Nephron (organoid): ENCODE measurements around the gene LRP2BP.

Experiments
- H3K27ac Mint-ChIP-seq, 3 experiments: 2 replicates each; pipeline ENCODE4 v1.8.0; 2020; ENCODE audit warnings: mixed read lengths in 3 of 3, mild to moderate bottlenecking in 2 of 3, moderate library complexity in 1 of 3
- H3K27me3 Mint-ChIP-seq: 2 replicates; pipeline ENCODE4 v1.8.0; 2021; ENCODE audit warnings: low read depth, mild to moderate bottlenecking, moderate library complexity, mixed read lengths
- H3K36me3 Mint-ChIP-seq: 2 replicates; pipeline ENCODE4 v1.8.0; 2020; ENCODE audit warnings: low read depth, mixed read lengths
- H3K4me1 Mint-ChIP-seq: 2 replicates; pipeline ENCODE4 v1.8.0; 2020; ENCODE audit warnings: mixed read lengths
- H3K4me3 Mint-ChIP-seq, 3 experiments: 2 replicates each; pipeline ENCODE4 v1.8.0; 2020; ENCODE audit warnings: mild to moderate bottlenecking in 3 of 3, mixed read lengths in 3 of 3, moderate library complexity in 2 of 3
- H3K9me3 Mint-ChIP-seq: 2 replicates; pipeline ENCODE4 v1.8.0; 2020; ENCODE audit warnings: mixed read lengths
- TF ChIP-seq, protein P1 (sequence below), 3 experiments: fragments of 200-600 bp; sonication (generic); IDR thresholded peaks; one replicate each; pipeline ENCODE4 v1.5.0; 2021; ENCODE audit warnings: antibody characterized with exemption in 3 of 3; ENCODE audit not compliant: unreplicated experiment in 3 of 3

Gene LRP2BP

DNA sequence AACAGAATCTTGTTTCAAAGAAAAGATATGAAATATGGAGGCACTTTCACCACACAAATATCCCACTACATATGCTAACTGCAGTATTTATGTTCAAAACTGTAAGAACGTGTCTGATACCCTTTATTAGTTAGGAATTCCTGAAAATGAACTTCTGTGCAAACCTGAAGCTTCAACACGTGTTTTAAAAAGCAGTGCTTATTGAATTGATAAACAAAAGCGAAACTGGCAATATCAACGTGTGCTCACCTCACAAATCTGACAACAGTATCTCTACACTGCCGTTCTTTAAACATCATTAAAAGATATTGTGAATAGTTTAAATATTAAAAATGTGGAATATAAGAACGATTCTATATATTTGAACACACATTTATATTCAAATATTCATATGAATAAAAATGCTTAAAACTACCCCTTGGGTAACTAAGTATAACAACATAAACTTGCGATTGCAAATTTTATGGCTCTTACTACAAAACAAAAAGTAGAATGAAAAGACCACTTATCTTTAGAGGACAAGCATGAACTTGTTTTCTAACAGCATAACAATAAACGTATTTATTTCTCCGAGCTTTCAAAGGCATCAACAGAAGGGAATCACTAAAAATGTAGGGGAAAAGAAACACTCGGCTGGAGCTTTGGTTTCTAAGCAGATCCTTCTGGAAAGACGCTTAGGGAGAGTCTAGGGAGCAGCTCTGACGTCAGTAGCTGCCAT, at the start of gene LRP2BP:
TSS of gene LRP2BP (minus strand) at position 687 of the 718 bp plus-strand sequence. CDS start 17,738 bp downstream, outside the sequence.
- Mint-ChIP-seq H3K9me3 (peaks cover 4% of the 10 kb centered on the region), H3K4me3 (peak within 1 kb of the TSS; percentile 90 to 94 (median 93)), H3K4me1 (peaks cover 28% of the 10 kb centered on the region), H3K36me3 (peaks cover 21% of the 10 kb centered on the region), H3K27me3 (no peaks in the 10 kb centered on the region), H3K27ac (peak within 1 kb of the TSS; percentile 91 to 97 (median 95))
- TF ChIP-seq, protein P1, sequence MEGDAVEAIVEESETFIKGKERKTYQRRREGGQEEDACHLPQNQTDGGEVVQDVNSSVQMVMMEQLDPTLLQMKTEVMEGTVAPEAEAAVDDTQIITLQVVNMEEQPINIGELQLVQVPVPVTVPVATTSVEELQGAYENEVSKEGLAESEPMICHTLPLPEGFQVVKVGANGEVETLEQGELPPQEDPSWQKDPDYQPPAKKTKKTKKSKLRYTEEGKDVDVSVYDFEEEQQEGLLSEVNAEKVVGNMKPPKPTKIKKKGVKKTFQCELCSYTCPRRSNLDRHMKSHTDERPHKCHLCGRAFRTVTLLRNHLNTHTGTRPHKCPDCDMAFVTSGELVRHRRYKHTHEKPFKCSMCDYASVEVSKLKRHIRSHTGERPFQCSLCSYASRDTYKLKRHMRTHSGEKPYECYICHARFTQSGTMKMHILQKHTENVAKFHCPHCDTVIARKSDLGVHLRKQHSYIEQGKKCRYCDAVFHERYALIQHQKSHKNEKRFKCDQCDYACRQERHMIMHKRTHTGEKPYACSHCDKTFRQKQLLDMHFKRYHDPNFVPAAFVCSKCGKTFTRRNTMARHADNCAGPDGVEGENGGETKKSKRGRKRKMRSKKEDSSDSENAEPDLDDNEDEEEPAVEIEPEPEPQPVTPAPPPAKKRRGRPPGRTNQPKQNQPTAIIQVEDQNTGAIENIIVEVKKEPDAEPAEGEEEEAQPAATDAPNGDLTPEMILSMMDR (IDR thresholded peaks at IDR 0.05; ENCODE audit: unreplicated experiment in 3 of 3), result no peak

DNA sequence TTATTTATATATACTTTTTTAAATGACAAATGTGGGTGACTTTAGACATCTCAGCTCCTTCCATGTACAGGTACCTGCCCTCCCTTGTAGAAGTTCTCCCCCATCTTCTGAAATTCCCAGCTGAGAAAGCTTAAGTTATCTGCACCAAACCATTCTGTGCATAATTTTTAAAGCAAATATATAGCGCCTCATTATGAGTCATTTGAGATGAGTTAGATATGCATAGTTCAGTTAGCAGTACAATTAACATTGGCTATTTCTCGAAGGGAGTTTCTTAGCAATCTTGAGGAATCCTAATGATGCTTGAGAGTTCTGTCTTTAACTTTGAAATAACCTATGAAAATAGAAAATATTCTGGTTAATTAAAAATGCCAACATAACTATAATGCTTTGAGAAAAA, 49.5 kb upstream of the LRP2BP start:
- Mint-ChIP-seq H3K27me3 (no peaks in the 10 kb centered on the region), H3K9me3 (no peaks in the 10 kb centered on the region), H3K4me1 (no peaks in the 10 kb centered on the region), H3K36me3 (no peaks in the 10 kb centered on the region), H3K4me3 (no peak overlapping the region), H3K27ac (no peak overlapping the region)
- TF ChIP-seq, protein P1 (IDR thresholded peaks at IDR 0.05; ENCODE audit: unreplicated experiment in 3 of 3), result no peak

DNA sequence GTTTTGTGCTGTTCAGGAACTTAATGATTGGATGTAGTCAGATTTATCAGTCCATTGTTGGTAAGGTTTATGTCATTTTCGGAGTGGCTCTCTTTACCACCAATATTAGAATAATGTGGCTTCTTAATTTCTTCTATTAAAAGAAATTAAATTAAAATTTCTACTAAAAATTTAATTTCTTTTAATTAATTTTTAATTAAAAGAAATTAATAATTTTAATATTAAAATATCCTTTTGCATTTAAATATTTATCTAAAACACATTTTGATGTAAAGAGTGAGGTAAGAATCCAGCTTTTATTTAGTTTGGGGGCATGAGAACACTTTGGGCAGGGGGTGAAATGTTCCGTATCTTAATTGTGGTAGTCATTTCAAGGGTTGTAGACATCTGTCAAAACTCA, 45.8 kb upstream of the LRP2BP start:
- no peaks in the 10 kb centered on the region for H3K4me1 Mint-ChIP-seq
- TF ChIP-seq, protein P1 (IDR thresholded peaks at IDR 0.05; ENCODE audit: unreplicated experiment in 3 of 3), result no peak
- H3K36me3 Mint-ChIP-seq, result no peaks in the 10 kb centered on the region
- H3K27me3 Mint-ChIP-seq, result no peaks in the 10 kb centered on the region
- H3K4me3 Mint-ChIP-seq, result no peak overlapping the region
- no peak overlapping the region for H3K27ac Mint-ChIP-seq
- no peaks in the 10 kb centered on the region for H3K9me3 Mint-ChIP-seq

DNA sequence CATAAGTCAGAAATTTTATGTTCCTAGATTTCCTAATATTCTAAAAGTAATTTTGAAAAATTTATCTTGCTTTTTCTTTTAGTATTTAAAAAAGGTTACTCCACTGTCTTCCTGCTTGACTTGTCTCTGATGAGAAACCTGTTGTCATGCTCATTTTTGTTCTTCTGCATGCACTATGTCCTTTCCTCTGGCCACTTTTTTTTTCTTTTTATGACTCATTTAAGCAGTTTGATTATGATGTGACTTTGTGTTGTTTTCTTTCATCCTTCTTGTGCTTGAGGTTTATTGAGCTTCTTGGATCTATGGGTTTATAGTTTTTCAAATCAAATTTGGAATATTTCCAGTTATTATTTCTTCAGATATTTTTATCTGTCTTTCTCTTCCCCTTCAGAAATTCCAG, 42.1 kb upstream of the LRP2BP start:
- no peaks in the 10 kb centered on the region for H3K9me3 Mint-ChIP-seq
- no peaks in the 10 kb centered on the region for H3K27me3 Mint-ChIP-seq

DNA sequence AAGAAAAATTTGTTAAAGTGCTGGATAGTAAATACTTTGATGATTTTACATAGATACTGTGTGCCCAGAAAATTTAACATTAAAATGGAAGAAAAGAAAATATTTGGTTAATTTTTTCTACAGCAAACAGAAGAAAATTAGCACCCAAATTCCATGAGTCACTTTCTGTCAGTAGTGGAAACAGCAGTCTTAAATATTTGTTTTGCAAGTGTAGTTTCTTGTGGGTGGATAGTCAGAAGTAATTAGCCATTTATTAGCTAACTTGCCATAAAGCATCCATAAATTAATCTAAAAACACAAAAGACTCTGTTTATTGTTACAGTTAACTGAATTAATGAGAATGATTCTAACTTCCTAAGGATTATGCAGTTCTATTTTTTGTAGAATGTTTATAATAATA, 39.7 kb upstream of the LRP2BP start:
- Mint-ChIP-seq H3K36me3 (no peaks in the 10 kb centered on the region), H3K4me1 (no peaks in the 10 kb centered on the region), H3K9me3 (no peaks in the 10 kb centered on the region), H3K27me3 (no peaks in the 10 kb centered on the region), H3K27ac (no peak overlapping the region), H3K4me3 (no peak overlapping the region)
- TF ChIP-seq, protein P1 (IDR thresholded peaks at IDR 0.05; ENCODE audit: unreplicated experiment in 3 of 3), result no peak

More for the DNA sequence above, 42.1 kb upstream of the LRP2BP start:
- Mint-ChIP-seq H3K4me1 (no peaks in the 10 kb centered on the region), H3K27ac (no peak overlapping the region), H3K36me3 (no peaks in the 10 kb centered on the region), H3K4me3 (no peak overlapping the region)
- TF ChIP-seq, protein P1 (IDR thresholded peaks at IDR 0.05; ENCODE audit: unreplicated experiment in 3 of 3), result no peak

DNA sequence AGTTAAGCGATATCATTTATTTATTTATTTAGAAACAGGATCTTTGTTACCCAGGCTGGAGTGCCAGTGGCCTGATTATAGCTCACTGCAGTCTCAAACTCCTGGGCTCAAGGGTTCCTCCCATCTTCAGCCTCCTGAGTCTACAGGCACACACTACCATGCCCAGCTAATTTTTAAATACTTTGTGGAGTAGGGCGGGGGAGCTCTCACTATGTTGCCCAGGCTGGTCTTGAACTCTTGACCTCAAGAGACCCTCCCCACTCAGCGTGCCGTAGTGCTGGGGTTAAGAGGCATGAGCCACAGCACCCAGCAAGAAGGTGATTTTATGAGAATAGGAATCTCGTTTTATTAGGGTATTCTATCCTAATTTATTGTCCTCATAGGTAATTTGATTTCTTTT, 33.9 kb upstream of the LRP2BP start:
- Mint-ChIP-seq H3K4me1 (peaks cover 4% of the 10 kb centered on the region), H3K27ac (no peak overlapping the region), H3K4me3 (no peak overlapping the region), H3K9me3 (no peaks in the 10 kb centered on the region), H3K27me3 (no peaks in the 10 kb centered on the region), H3K36me3 (no peaks in the 10 kb centered on the region)
- TF ChIP-seq, protein P1 (IDR thresholded peaks at IDR 0.05; ENCODE audit: unreplicated experiment in 3 of 3), result no peak
